ENCODE results near the gene AQP1. TPM values are rescaled to one million over a fixed set of nuclear protein-coding genes. Genes with fewer than 3 reads are reported as not detected.

The AQP1 gene
- total RNA-seq, 2 donors from 2014 or later = 0.60 to 0.72 TPM

DNA sequence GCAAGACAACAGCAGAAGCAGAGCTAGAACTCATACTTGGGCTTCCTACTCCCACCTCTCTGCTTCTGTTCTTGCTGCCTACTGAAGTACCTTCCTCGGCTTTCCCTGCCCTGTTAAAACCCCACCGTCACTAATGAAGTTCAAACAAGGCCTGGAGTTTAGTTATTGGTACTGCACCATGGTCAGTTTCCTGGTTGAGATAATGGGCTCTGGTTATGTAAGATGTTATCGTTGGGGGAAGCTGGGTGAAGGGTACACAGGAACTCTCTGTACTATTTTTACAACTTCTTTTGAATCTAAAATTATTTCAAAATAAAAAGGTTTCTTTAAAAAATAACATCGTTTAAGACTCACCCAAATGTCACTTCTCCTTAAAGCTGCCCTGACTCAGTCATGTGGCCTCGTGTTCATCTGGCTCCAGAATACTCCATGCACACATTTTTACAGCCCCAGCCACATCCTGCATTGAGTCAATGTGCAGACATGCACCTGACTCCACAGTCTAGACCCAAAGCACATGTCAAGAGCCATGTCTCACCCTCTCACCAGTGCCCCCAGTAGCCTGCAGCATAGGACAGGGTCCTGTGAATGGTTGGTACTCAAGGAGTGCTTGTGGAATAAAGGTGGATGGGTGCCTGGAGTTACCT, 36.9 kb upstream of the AQP1 start:
- no peak overlapping the region for H3K4me3 Mint-ChIP-seq
- H3K9me3 Mint-ChIP-seq = no peaks in the 10 kb centered on the region
- H3K27ac Mint-ChIP-seq = no peak overlapping the region
- DNase-seq = no peak
- ATAC-seq (replicated peaks in 1 of 2) = no peak
- H3K4me1 Mint-ChIP-seq (ENCODE audit: low read depth) = no peaks in the 10 kb centered on the region
- no peaks in the 10 kb centered on the region for H3K36me3 Mint-ChIP-seq (ENCODE audit: insufficient read depth in 2 of 2)
- H3K27me3 Mint-ChIP-seq (ENCODE audit: low read depth) = no peaks in the 10 kb centered on the region

DNA sequence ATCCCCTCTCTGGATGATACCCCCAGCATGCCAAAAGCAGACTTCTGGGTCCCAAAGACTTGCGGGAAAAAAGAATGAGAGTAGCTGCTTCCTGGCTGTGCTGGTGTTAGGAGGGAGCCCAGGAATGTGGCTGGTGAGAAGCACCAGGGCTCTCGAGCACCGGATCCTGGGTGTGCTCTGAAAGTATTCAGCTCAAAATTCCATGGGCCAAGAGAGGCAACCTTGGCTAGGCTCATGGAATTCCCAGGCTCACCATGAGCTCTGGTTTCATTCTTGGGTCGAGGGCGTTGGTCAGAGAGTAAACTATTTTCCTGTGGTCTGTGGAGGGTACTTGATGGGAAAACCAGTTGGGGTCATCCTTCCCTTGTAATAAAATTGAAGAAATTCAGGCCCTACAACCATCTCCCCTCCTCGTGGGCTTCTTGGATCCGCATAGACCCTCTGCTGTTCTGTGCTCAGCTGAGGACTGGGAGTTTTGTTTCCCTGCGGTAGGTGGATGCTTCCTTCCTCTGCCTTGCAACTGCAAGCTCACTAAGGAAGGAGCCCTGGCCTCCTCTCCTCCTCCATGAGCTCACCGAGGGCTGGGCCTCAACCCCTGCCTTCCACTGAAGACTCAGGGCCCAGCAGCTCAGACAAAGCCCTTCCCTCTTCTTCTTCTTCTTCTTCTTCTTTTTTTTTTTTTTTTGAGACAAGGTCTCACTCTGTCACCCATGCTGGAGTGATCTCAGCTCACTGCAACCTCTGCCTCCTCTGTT, 34.5 kb upstream of the AQP1 start:
- DNase-seq = no peak
- Mint-ChIP-seq H3K9me3 (no peaks in the 10 kb centered on the region), H3K36me3 (ENCODE audit: insufficient read depth in 2 of 2) (no peaks in the 10 kb centered on the region), H3K27ac (no peak overlapping the region), H3K27me3 (ENCODE audit: low read depth) (no peaks in the 10 kb centered on the region), H3K4me3 (no peak overlapping the region), H3K4me1 (ENCODE audit: low read depth) (no peaks in the 10 kb centered on the region)
- no peak for ATAC-seq (replicated peaks in 1 of 2)

DNA sequence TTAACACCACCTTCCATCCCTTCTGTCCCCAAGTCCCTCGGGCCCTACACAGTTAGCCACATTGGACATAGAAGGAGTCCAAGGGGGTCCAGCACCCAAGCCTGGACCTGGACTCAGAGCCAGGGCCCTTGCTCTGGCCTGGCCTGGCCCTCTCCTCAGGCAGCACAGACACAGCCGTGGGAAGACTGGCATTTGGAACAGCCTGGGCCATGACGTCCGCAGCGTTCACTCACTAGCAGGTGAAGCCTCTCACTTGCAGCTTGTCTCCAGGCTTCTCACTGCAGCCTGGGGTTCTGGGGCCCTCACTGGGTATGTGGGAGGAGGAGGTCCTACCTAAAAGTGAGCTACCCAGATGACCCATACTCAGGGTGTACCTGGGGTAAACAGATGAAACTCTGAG, 33.7 kb upstream of the AQP1 start:
- Mint-ChIP-seq H3K4me3 (no peak overlapping the region), H3K36me3 (ENCODE audit: insufficient read depth in 2 of 2) (no peaks in the 10 kb centered on the region), H3K27me3 (ENCODE audit: low read depth) (no peaks in the 10 kb centered on the region), H3K27ac (no peak overlapping the region), H3K9me3 (no peaks in the 10 kb centered on the region), H3K4me1 (ENCODE audit: low read depth) (no peaks in the 10 kb centered on the region)
- ATAC-seq (replicated peaks in 1 of 2) (no peak), DNase-seq (no peak)

GRCh38 chr7:30879139-30880124, 32.2 kb upstream of the AQP1 start:
- Mint-ChIP-seq H3K4me3 (no peak overlapping the region), H3K36me3 (ENCODE audit: insufficient read depth in 2 of 2) (no peaks in the 10 kb centered on the region), H3K9me3 (no peaks in the 10 kb centered on the region), H3K27me3 (ENCODE audit: low read depth) (no peaks in the 10 kb centered on the region), H3K4me1 (ENCODE audit: low read depth) (no peaks in the 10 kb centered on the region), H3K27ac (no peak overlapping the region)
- DNase-seq (no peak), ATAC-seq (replicated peaks in 1 of 2) (no peak)

- no peaks in the 10 kb centered on the region for H3K36me3 Mint-ChIP-seq (ENCODE audit: insufficient read depth in 2 of 2)
- no peaks in the 10 kb centered on the region for H3K27me3 Mint-ChIP-seq (ENCODE audit: low read depth)
- no peak overlapping the region for H3K27ac Mint-ChIP-seq
- no peaks in the 10 kb centered on the region for H3K4me1 Mint-ChIP-seq (ENCODE audit: low read depth)
- no peaks in the 10 kb centered on the region for H3K9me3 Mint-ChIP-seq
- ATAC-seq (replicated peaks in 1 of 2) (no peak), DNase-seq (no peak)
- H3K4me3 Mint-ChIP-seq = no peak overlapping the region
Observed at GRCh38 chr7:30880125-30880720, 31.4 kb upstream of the AQP1 start.

- ATAC-seq (replicated peaks in 1 of 2) (no peak), DNase-seq (no peak)
- H3K4me3 Mint-ChIP-seq = no peak overlapping the region
- no peaks in the 10 kb centered on the region for H3K36me3 Mint-ChIP-seq (ENCODE audit: insufficient read depth in 2 of 2)
- H3K4me1 Mint-ChIP-seq (ENCODE audit: low read depth) = no peaks in the 10 kb centered on the region
- H3K27ac Mint-ChIP-seq = no peak overlapping the region
- H3K27me3 Mint-ChIP-seq (ENCODE audit: low read depth) = no peaks in the 10 kb centered on the region
- no peaks in the 10 kb centered on the region for H3K9me3 Mint-ChIP-seq
Observed at GRCh38 chr7:30880941-30881340, 30.7 kb upstream of the AQP1 start.

GRCh38 chr7:30881448-30881847, 30.2 kb upstream of the AQP1 start:
- DNase-seq (no peak), ATAC-seq (replicated peaks in 1 of 2) (no peak)
- Mint-ChIP-seq H3K4me1 (ENCODE audit: low read depth) (no peaks in the 10 kb centered on the region), H3K36me3 (ENCODE audit: insufficient read depth in 2 of 2) (no peaks in the 10 kb centered on the region), H3K4me3 (no peak overlapping the region), H3K27ac (no peak overlapping the region), H3K27me3 (ENCODE audit: low read depth) (no peaks in the 10 kb centered on the region), H3K9me3 (no peaks in the 10 kb centered on the region)

- H3K4me1 Mint-ChIP-seq (ENCODE audit: low read depth) = no peaks in the 10 kb centered on the region
- no peaks in the 10 kb centered on the region for H3K36me3 Mint-ChIP-seq (ENCODE audit: insufficient read depth in 2 of 2)
- H3K27ac Mint-ChIP-seq = no peak overlapping the region
- H3K27me3 Mint-ChIP-seq (ENCODE audit: low read depth) = no peaks in the 10 kb centered on the region
- no peaks in the 10 kb centered on the region for H3K9me3 Mint-ChIP-seq
- H3K4me3 Mint-ChIP-seq = no peak overlapping the region
- DNase-seq (no peak), ATAC-seq (replicated peaks in 1 of 2) (no peak)
Observed at GRCh38 chr7:30884881-30885280, 26.8 kb upstream of the AQP1 start.

- Mint-ChIP-seq H3K36me3 (ENCODE audit: insufficient read depth in 2 of 2) (no peaks in the 10 kb centered on the region), H3K4me1 (ENCODE audit: low read depth) (no peaks in the 10 kb centered on the region), H3K27ac (no peak overlapping the region), H3K27me3 (ENCODE audit: low read depth) (no peaks in the 10 kb centered on the region), H3K4me3 (no peak overlapping the region), H3K9me3 (no peaks in the 10 kb centered on the region)
- no peak for DNase-seq
- no peak for ATAC-seq (replicated peaks in 1 of 2)
Observed at GRCh38 chr7:30886608-30887011, 25.0 kb upstream of the AQP1 start.

DNA sequence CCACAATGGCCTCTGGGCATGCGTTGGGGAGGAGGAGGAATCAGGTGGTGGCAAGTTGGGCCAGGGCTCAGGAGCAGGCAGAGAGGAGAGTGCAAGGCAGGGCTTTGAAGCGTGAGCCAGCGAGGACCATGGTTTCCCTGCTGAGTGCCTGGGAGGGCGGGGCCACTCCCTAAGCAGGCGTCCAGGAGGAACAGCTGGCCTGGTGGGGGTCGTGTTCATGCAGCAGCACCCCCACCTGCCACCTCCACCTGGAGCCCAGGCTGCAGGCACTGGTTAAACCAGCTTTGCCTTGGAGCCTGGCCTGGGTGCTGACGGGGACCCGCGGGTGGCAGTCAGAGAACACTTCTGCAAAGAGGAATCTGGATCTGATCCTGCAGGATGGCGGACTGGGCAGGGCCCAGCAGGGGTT, 24.2 kb upstream of the AQP1 start:
- Mint-ChIP-seq H3K27ac (no peak overlapping the region), H3K4me3 (no peak overlapping the region), H3K36me3 (ENCODE audit: insufficient read depth in 2 of 2) (no peaks in the 10 kb centered on the region), H3K9me3 (no peaks in the 10 kb centered on the region), H3K4me1 (ENCODE audit: low read depth) (no peaks in the 10 kb centered on the region), H3K27me3 (ENCODE audit: low read depth) (no peaks in the 10 kb centered on the region)
- no peak for ATAC-seq (replicated peaks in 1 of 2)
- DNase-seq = no peak

DNA sequence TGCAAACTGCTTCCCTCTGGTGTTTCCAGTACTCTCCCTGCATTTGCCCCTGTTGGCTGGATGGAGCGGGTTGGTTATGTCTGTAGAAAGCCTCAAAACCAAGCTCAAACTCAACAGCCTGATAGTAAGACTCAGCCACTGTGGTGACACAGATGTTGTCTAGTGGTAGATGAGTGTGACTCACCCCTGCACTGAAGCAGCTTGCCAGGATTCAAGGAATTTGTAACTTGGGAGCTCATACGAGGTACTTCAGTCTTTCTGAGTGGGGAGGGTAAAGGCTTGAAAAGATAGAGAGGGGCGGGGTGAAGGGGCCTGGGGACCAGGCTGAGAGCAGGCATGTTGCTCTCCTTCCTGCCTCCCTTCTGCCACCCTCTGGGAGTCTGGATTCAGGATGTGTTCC, 22.9 kb upstream of the AQP1 start:
- Mint-ChIP-seq H3K9me3 (no peaks in the 10 kb centered on the region), H3K36me3 (ENCODE audit: insufficient read depth in 2 of 2) (no peaks in the 10 kb centered on the region), H3K4me3 (no peak overlapping the region), H3K4me1 (ENCODE audit: low read depth) (no peaks in the 10 kb centered on the region), H3K27ac (no peak overlapping the region), H3K27me3 (ENCODE audit: low read depth) (no peaks in the 10 kb centered on the region)
- no peak for ATAC-seq (replicated peaks in 1 of 2)
- DNase-seq = no peak

DNA sequence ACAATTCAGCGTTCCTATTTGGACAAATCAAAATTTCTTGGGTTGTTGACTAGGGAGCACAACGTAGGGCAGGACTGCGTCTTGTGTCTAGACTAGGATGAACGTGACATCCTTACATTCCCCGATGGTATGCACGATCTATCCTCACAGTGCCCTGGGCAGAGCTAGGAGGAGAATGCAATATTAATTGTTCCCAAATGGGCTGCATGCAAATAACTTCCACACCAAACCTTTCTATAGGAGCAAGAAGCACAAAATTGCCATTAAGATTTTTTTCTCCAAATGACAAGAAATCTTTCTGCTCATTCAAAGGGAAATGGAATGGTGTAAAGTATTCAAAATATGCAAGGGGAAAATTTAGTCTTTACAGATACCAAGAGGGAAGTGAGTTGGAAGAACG, 21.4 kb upstream of the AQP1 start:
- no peaks in the 10 kb centered on the region for H3K27me3 Mint-ChIP-seq (ENCODE audit: low read depth)
- H3K9me3 Mint-ChIP-seq = no peaks in the 10 kb centered on the region
- no peak overlapping the region for H3K27ac Mint-ChIP-seq
- ATAC-seq (replicated peaks in 1 of 2) (no peak), DNase-seq (no peak)
- no peaks in the 10 kb centered on the region for H3K36me3 Mint-ChIP-seq (ENCODE audit: insufficient read depth in 2 of 2)
- H3K4me3 Mint-ChIP-seq = no peak overlapping the region
- H3K4me1 Mint-ChIP-seq (ENCODE audit: low read depth) = no peaks in the 10 kb centered on the region

- Mint-ChIP-seq H3K27me3 (ENCODE audit: low read depth) (no peaks in the 10 kb centered on the region), H3K4me1 (ENCODE audit: low read depth) (no peaks in the 10 kb centered on the region)
- no peak for ATAC-seq (replicated peaks in 1 of 2)
Observed at GRCh38 chr7:30893357-30893756, 18.3 kb upstream of the AQP1 start.

More at GRCh38 chr7:30893357-30893756, 18.3 kb upstream of the AQP1 start:
- Mint-ChIP-seq H3K36me3 (ENCODE audit: insufficient read depth in 2 of 2) (no peaks in the 10 kb centered on the region), H3K9me3 (no peaks in the 10 kb centered on the region), H3K27ac (no peak overlapping the region), H3K4me3 (no peak overlapping the region)
- no peak for DNase-seq

Data from activated T-cell treated with anti-CD3 and anti-CD28 coated beads, Interleukin-2, amount 50 U/mL, for 72 hours (primary cell).